Sciatic nerve (tissue), 2 donors: ENCODE measurements around the gene ADAMTSL3. TPM values are rescaled to one million over a fixed set of nuclear protein-coding genes. Genes with fewer than 3 reads are reported as not detected.

Source experiments
- ATAC-seq: fragments of 200-7000 bp; cut with Tn5 transposase; one replicate; pipeline ENCODE4 v1.9.1; 2020; ENCODE audit warnings: mild to moderate bottlenecking, moderate library complexity
- DNase-seq: peaks from one replicate; pipeline ENCODE4 v3.0.0-alpha.2; 2020; ENCODE audit warnings: low spot score
- intact Hi-C: fragments of 100-400 bp; cut with DNase I; formaldehyde crosslinking; loops from one replicate; pipeline ENCODE4 v1.14.2; 2022
- total RNA-seq: library from RNA; stranded (reverse); fragmentation: NEBNext Ultra II Directional; extraction: Animal tissue kit (Norgen Biotek cat#: 25700); gene quantifications from one replicate; pipeline ENCODE4 v1.2.1, GENCODE V29; 2021
- donor health status: DM: no; HTN: no; CAD: no.
- donor health status: DM: no; HTN: no; CAD: no.

The ADAMTSL3 gene
- total RNA-seq, 1 donor from 2014 or later, result 39.1 TPM

DNA sequence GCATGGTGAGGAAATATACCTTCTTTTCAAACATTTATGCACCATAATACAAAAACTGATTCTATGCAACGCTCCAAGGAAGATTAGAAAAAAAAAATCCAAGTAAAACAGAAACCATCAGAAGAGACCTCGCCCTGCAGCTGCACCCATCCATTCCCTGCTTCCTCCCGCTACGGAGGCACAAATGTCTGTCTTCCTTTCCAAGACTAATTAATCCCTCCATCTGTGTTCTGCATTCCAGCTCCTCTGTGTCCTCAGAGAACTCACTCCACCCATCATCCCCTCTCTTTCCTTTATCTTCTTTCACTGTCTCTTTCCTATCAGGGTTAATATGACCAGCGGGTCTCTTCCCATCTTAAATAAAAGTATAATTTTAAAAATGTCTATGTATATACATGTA lies 196.1 kb downstream of the ADAMTSL3 start:
- no peak for ATAC-seq
- intact Hi-C loops, result no loop called here
- DNase-seq, result no peak

DNA sequence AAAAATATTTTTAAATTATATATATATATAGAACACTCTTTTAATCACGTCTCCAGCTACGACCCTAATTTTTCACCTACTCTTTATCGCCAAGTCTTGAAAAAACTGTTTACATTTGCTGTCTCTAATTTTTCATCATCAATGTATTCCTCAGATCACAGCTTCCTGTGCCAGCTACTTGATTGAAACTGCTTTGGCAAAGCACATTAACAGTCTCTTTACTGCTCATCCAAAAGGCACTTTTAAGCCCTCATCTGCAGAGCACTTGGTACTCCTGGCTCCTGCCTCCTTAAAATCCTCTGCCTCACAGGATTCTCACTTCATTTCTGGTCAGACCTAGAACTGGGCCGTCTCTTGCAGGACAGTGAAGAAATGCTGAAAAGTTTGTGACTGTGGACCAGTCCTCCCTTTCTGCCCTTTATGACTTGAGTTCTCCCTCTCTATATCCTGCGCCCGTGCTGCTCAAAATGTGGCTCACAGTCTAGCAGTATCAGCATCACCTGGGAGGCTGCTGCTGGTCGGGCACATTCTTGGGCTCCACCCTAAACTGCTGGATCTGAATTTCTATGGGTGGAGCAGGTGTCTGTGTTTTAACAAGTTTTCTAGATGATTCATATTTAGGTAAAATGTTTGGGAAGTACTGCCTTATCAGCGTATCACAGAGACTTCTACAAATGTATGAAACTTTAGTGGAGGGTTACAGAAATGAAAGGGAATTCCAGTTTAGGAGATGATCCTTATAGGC lies 196.8 kb downstream of the ADAMTSL3 start:
- DNase-seq, result no peak
- ATAC-seq, result no peak
- intact Hi-C loops, result no loop called here

DNA sequence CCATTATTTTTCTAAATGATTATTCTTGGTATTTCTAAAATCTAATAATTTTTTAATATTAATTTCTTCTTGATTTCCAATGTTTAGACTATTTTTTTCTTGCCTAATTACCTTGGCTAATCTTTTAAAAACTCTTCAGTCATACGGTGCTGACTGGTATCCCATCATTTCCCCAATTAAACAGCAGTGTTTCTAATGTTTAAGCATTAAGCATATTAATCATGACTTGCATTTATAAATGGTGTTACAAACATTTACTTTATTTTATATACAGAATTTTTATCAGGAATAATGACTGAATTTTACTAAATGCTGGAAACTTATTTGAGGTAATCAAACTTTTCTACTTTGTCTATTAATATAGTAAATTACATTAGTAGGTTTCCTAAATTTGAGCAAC lies 199.3 kb downstream of the ADAMTSL3 start:
- intact Hi-C loops, result no loop called here
- ATAC-seq, result no peak

DNA sequence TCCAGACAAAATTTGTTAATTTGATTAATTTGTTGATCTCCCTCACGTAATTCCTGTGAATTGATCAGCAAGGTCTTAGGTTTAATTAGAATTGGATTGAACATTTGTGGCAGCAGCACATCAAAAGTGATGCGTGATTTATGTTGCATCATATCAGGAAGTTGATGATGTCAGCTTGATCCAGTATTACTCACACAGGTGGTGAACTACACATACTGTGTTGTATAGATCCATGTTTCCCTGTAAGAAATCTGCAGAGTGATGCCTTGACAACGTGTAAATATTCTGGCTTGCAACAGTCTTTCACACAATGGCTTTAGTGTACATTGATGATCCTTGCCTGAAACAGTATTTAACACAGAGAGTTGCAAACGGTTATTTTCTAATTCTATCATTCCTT lies 200.4 kb downstream of the ADAMTSL3 start:
- ATAC-seq, result no peak
- intact Hi-C loops, result no loop called here
- DNase-seq, result no peak

More for the DNA sequence above, 199.3 kb downstream of the ADAMTSL3 start:
- no peak for DNase-seq

DNA sequence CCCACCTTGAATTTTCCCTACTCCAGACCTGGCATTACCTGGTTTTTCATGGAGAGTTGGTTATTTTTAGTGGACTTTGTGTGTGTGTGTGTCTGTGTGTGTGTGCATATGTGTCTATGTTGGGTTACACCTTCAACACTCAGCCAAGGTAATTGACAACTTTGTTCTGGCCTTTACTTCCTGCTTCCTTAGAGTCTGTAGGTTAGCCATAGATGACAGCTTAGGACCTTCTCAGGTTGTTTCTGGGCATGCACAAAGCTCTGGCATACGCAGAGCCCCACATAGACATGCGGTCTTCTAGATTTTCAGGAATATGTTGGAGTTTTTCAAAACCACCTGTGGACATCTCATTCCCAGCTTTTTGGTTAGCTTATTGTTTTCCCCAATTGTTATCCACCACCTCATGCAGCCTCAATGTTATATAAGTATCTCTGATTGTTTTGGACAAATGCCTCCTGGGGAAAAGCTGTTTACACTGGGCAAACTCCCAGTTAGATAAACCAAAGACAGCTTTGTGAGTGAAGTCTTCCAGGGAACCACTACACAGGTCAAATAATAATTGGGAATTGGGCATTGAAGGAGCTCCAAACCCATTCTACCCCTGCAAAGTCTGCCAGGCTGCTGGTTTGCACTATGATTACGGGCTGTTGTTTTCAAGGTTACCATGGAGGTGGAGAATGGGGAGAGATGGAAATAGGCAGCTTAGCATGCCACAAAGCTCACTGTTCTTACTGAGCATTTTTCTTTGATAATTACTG lies 201.2 kb downstream of the ADAMTSL3 start:
- ATAC-seq, result peak; percentile 41
- no peak for DNase-seq
- intact Hi-C loops, result no loop called here

DNA sequence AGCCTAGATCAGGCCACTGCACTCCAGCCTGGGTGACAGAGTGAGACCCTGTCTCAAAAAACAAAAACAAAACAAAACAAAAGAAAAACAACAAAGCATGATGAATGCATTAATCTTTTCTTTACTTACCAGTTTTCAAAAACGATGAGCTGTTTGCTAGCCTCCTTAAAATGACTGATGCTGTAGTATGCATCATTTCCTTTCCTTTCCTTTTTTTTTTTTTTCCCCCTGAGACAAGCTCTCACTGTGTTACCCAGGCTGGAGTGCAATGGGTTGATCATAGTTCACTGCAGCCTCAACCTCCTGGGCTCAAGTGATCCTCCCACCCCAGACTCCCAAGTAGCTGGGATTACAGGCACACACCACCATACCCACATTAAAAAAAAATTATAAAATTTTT lies 202.0 kb downstream of the ADAMTSL3 start:
- ATAC-seq, result no peak
- intact Hi-C loops, result no loop called here
- no peak for DNase-seq

DNA sequence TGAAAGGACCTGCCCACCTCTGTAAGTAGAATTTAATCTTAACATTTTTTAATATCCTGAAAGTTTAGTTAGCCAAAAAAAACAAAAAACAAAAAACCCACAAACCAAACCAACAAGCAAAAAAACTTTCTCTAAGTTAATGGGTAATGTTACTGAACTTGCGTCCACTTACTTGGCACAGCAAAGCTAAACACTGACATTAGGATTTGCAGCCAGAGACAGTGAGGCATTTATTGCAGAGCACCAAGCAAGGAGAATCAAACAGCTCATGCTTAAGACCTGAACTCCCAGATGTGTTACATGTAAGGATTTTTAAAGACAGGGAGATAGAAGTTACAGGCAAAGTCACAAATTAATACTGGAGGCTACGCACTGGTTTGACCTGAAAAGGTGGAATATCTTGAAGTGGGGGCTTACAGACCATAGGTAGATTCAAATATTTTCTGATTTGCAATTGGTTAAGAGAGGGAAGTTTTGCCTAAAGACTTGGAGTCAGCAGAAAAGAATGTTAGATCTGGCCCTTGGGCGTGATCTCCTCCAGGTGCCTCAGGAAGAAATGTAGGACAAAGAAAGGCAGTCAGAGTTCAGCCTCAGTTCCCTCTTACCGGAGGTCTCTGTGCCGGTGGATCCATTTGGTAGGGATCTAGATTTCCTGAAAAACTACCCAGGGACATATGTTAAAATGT lies 205.0 kb downstream of the ADAMTSL3 start:
- ATAC-seq (no peak), DNase-seq (no peak)
- intact Hi-C loops, result no loop called here

DNA sequence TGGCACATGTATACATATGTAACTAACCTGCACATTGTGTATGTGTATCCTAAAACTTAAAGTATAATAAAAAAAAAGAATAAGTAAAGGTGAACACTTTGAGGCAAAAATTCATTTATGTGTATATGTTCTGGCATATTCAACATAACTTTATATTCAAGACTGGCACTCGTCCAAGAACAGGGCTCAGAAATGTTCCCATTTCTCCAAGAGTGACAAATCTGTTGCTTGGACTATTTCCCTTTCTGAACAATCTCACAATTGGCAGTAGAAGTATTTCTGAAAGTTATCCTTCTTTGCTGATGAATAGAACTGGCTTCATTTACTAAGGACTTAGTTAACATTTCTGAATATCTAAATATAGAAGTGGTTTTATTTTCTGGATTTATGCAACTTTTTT lies 212.8 kb downstream of the ADAMTSL3 start:
- intact Hi-C loops, result no loop called here
- ATAC-seq, result no peak
- no peak for DNase-seq

DNA sequence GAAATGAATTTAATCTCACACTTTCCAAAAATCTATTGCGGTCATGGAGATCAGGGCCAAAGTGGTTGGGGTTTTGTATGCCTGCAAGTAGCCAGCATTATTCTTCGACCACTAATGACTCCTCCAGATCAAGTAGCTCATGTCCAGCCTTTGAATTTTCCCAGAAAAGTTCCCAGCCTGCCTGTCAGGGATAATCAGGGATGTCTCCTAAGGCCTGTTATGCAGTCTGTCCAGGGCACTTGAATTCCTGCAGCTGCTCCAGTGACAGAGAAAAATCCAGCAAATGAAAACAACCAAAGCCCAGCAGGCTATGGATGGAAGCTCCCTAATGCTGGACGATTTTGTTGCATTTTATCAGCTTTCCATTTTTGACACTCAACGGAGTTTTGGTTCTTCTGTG lies 215.4 kb downstream of the ADAMTSL3 start:
- no peak for DNase-seq
- no peak for ATAC-seq
- intact Hi-C loops, result no loop called here

DNA sequence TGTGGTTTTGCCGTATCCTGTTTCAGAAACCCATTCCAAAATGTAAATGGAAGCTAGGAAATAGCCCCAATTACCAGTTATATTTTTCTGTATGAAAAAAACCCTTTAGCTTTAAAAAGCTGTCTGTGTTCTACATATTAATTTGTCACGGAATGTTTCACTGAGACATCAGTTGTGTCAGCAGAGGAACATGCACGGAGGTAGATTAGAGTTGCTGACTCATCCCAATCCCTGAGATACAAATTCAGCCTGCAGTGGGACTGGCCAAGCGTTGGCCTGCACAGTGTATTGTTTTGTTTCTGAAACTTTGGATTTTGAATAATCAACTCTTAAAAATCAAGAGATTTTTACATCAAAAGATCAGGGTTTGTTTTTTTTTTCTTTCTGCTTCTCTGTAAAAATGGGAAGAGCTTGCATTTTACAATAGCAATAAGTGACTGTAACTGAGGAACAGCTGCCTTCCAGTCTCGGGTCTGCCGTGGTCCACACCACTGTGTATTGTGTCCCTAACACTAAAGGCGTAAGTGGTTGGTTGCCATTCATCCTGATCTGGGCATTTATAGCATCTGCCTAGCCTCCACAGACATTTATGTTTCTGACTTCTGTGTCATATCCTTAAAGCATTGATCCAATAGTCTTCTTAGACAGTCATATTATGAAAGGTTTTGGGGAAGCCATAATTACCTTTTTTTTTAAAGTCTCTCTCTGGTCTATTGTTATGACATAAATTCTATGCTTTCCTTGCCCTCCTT lies 218.1 kb downstream of the ADAMTSL3 start:
- ATAC-seq, result peak; percentile 86
- intact Hi-C loops, result no loop called here

DNA sequence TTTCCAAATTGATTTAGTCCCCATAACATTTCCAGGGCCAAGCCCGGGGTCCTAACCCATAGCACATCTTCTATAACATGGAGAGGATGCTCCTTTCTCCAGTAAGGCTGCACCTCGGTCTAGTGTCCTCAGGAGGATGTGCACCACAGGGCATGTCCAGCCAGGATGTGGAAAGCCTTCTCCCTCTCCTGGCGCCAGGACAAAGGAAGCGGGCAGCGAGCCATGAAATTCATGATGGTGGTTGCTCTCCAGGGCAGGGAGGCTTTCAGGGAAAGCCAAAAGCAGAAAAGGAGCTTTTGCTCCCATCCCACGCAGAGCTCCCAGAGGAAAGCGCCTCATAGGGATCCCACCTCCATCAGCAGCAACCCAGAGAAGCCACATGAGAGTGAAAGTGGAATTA lies 220.0 kb downstream of the ADAMTSL3 start:
- intact Hi-C loops, result no loop called here
- DNase-seq (no peak), ATAC-seq (no peak)

More for the DNA sequence above, 218.1 kb downstream of the ADAMTSL3 start:
- DNase-seq, result no peak

DNA sequence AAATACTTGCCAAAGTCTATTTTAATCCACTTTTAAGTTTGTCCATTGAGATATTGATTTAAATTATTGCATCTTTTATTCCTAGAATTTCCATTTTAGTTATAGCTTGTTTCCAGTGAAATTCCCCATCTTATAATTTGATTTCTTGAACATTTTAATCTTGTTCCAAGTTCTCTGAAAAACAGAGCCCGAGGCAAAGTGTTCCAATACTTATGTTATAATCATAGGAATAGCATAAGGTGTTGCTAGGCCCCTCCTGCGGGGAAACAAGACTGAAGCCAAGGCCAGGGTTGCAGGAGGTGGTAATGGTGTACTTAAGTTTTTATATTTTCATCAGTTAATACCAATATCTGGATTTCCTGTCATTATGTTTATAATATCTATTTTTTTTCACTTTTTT lies 226.6 kb downstream of the ADAMTSL3 start:
- intact Hi-C loops, result no loop called here
- ATAC-seq (no peak), DNase-seq (no peak)

DNA sequence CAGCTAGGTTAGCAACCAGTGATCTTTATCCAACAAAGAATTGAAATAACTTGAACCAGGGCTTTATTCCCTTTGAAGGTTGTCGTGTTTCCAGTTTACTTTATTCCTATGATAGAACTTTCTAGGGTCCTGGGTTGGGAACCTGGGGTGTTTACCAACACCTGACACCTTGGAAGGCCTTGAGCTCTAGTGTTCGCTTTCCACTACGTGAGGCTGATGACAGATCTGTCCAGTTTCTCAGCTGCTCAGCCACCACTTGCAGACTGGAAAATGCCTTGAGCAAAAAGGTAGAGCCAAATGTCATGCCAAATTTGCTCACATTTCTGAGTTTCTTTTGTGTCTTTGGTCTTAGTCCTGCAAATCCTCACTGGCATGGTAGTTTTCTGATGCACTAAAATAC lies 227.2 kb downstream of the ADAMTSL3 start:
- DNase-seq (no peak), ATAC-seq (no peak)
- intact Hi-C loops, result no loop called here

DNA sequence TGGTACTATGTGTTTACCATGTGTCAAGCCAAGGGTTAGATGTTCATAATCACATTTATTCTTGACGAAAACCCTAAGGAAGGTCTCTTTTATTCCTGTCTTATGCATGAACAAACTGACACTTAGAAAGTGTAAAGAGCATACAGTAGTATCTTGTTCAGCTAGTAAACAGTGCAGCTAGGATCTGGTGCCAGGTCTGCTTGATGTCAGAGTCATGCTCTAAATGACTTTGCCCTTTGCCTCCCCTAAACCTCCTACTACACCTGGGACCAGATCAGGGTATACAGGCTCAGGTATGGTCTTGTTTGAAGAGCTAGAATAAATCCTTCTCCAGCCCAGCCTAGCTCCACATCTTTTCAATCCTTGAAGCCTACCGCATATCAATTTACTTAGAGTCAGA lies 232.4 kb downstream of the ADAMTSL3 start:
- intact Hi-C loops, result no loop called here
- DNase-seq (no peak), ATAC-seq (no peak)

DNA sequence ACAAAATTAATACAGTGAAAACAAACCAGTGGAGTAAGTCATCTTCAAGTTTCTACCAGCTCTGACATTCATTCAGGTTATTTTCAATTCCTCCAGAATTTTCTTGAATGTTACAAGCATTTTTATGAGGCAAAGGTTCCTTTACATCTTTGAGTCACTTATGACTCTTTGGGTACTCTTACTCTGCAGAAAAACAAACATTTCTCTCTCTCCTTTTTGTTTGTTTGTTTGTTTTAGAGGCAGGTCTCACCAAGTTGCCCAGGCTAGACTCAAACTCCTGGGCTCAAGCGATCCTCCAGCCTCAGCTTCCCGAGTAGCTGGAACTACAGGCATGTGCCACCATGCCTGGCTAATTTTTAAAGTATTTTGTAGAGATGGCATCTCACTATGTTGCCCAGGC lies 233.5 kb downstream of the ADAMTSL3 start:
- intact Hi-C loops, result no loop called here
- ATAC-seq (no peak), DNase-seq (no peak)

DNA sequence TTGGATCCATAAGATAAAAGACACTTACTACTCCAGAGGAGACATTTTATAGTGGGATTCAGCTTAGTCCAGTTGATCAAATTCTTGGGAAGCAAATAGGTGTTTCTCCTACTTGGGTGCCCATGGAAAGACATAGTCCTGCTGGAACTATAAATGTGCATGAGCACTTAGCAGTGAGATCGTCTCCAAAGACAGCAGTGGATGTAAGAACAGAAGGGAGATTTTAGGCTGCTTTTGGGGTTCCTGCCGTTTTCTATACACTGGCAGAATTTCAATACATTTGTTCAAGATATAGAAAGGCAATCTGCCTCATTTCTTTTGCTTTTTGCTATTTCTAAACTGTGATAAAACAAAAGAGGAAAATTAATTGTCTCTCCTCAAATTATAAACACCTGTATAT lies 234.0 kb downstream of the ADAMTSL3 start:
- no peak for DNase-seq
- intact Hi-C loops, result no loop called here
- no peak for ATAC-seq

DNA sequence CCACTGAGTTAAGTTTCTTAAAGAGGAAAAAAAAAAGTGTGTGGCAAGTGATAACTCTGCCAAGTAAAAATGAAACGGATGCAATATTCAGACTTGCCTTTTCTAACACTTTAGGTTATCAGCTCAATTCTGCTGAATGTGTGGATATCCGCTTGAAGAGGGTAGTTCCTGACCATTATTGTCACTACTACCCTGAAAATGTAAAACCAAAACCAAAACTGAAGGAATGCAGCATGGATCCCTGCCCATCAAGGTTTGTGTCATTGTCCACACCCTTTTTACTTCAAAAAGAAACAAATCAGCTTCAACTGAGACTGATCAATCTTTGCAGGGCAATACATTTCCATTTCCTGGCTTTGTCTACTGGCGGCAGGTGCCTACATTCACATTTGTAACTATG lies 236.1 kb downstream of the ADAMTSL3 start:
- DNase-seq, result no peak
- intact Hi-C loops, result no loop called here
- no peak for ATAC-seq

DNA sequence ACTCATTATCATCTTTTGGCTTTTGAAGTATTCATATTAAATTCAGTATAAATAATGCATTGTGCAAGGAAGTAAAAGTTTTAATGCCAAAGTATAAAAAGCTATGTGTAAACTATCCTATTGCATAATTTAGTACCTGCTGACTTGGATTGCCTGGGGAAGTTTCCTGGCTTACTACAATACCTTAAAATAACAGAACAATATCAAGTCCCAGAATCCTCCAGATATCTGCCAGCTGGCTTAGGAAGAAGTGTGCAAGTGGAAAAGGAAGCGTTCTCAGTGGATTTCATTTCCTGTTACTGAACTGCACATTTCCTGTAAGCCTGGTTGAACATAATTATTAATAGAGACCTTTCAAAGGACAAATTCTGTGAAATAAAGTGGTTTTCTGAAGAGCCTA lies 236.7 kb downstream of the ADAMTSL3 start:
- DNase-seq (no peak), ATAC-seq (peak; percentile 66)
- intact Hi-C loops, result no loop called here

DNA sequence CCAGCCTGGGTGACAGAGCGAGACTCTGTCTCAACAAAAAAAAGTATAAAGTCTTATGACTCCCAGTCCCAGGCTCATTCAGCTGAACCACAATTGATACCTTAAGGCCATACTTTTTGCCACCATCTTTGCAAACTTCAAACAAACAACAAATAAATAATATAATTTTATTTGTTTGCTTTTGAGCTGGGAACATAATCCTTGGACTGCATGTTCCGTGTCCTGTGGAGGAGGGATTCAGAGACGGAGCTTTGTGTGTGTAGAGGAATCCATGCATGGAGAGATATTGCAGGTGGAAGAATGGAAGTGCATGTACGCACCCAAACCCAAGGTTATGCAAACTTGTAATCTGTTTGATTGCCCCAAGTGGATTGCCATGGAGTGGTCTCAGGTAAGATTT lies 238.6 kb downstream of the ADAMTSL3 start:
- intact Hi-C loops, result no loop called here
- no peak for ATAC-seq

More for the DNA sequence above, 238.6 kb downstream of the ADAMTSL3 start:
- DNase-seq, result no peak
